ENCODE measurements around the gene BLVRB.
A peak's percentile ranks its signal among the peaks of the same experiment; 100 is the strongest.
"Not testable (repeated sequence)": the region's sequence is repeated elsewhere in the genome, so short reads cannot be mapped to it uniquely, and the experiment has no call there.

Gene BLVRB

DNA sequence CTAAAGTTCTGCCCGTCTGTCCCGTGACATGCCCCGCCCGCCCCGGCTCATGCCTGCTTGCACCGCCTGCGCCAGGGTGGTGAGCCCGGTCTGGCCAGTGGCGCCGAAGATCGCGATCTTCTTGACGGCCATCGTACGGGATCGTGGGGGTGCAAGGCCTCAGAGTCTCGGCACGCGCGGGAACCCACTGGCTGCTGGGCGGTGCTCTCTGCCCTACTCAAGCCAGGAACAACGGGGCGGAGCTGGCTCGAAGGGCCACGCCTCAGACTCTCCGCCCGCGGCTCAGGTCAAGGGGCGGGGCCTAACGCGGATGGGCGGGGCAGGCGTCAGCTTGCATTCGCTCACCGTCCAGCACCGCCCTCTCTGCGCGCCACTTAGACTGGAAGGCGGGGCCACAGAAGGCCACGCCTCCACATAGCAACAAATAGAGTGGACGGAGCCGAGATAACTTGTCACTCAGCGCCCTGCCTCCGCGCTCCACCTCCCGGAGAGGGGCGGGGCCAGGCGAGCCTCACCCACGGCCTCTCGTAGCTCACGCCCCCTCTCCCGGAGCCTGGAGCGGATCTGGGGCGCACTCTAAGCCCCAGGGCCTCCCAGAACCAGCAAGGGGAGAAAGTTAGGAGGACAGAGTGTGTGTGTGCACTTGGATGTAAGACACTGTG is at the start of gene BLVRB:
BLVRB (minus strand) TSS at position 189 of the 662 bp plus-strand sequence; CDS start at position 132, 57 bp downstream.
- DNase-seq: peak; percentile 78

DNA sequence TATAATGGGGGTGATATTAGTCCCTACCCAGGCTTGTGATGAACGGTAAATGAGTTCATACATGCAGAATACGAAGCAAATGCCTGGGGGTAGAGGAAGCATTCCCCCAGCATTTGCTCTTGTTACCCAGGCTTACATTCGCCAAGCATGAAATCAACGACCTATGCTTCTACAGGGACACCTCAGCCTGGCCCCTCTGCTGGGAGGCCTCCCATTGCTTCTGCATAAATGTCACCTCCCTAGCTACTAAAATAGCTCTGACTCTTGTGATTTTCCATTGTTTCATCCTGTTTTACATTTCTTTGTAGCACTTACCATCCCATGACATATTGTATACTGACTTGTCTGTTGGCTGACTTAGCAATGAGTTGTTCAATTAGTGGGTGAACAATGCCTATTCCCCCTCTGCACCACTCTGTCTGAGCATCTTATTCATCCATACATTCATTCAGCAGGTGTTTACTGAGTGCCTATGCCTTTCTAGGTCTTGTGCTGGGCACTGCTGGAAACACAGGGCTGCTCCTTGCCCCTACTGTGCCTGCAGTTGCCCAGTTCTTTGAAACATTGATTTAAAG is 48.3 kb upstream of the BLVRB start:
- no peak for DNase-seq

DNA sequence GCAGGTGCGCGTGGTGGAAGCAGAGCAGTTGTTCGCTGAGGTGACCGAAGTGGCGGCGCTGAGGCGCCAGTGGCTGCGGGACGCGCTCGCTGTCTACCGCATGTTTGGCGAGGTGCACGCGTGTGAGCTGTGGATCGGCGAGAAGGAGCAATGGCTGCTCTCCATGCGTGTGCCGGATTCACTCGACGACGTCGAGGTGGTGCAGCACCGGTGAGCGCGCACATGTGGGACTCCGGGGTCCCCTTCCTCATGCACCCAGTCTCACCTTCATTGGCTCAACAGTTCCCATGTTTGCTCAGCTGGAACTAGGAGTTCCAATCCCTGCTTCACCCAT is 47.8 kb upstream of the BLVRB start:
- DNase-seq: no peak

DNA sequence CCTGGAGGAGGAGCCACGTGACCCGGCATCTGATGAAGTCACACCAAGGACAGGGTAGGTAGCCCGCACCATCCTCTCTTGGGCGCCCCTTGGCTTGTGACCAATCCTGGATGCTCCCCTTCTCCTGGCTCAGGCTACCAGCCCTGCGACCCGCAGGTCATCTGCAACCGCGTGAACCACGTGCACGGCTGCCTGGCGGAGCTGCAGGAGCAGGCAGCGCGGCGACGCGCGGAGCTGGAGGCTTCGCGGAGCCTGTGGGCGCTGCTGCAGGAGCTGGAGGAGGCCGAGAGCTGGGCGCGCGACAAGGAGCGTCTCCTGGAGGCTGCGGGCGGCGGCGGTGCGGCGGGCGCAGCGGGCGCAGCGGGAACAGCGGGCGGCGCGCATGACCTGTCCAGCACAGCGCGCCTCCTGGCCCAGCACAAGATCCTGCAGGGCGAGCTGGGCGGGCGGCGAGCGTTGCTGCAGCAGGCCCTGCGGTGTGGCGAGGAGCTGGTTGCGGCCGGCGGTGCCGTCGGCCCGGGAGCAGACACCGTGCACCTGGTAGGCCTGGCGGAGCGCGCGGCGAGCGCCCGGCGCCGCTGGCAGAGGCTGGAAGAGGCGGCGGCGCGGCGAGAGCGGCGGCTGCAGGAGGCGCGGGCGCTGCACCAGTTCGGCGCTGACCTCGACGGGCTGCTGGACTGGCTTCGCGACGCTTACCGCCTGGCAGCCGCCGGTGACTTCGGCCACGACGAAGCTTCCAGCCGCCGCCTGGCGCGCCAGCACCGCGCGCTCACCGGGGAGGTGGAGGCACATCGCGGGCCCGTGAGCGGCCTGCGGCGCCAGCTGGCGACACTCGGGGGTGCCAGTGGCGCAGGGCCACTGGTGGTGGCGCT is 47.2 kb upstream of the BLVRB start:
- DNase-seq: no peak

DNA sequence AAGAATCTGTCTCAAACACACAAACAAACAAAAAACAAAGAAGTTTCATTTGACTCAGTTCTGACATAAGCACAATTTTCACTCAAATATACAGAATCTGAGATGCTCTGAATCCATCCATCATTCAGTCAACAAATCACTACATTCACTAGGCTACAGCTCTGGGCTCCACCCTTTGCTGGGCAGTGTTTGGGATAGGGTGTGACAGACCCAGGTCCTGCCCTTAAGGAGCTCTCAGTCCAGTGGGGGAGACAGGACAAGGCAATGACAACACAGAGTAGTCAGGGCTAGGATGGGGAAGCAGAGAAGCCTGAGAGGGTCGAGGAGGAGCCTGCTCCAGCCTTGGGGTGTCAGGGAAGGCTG is 46.5 kb upstream of the BLVRB start:
- DNase-seq: no peak

DNA sequence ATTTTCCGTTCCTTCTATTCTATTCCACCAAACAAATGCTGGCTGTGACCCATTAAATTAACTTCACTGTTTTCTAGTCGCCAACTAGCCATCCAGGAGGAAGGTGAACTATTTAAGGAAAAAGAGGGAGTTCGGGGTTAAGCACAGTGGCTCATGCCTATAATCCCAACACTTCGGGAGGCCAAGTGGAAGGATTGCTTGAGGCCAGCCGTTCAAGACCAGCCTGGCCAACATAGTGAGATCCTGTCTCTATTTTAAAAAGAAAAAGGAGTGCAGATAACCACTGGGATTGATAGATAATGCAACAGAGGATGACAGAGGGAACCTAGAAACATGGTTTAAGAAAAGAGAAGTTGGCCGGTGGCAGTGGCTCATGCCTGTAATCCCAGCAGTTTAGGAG is 45.9 kb upstream of the BLVRB start:
- DNase-seq: no peak

DNA sequence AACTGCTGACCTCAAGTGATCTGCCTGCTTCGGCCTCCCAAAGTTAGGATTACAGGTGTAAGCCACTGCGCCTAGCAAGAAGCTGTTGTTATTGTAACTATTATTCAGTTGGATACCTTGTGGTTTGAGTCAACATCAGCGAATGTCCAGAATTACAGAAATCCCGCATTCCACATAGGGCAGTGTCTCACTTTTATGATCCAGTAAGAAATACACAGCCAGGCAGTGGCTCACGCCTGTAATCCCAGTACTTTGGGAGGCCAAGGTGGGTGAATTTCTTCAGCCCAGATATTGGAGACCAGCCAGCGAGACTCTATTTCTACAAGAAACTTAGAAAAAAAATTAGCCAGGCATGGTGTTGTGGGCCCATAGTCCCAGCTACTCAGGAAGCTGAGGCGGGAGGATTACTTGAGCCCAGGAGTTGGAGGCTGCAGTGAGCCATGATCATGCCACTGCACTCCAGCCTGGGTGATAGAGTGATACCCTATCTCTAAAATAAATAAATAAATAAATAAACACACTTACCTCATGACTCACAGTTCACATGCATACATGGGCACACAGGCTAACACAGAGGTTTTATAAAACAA is 45.1 kb upstream of the BLVRB start:
- DNase-seq: no peak

DNA sequence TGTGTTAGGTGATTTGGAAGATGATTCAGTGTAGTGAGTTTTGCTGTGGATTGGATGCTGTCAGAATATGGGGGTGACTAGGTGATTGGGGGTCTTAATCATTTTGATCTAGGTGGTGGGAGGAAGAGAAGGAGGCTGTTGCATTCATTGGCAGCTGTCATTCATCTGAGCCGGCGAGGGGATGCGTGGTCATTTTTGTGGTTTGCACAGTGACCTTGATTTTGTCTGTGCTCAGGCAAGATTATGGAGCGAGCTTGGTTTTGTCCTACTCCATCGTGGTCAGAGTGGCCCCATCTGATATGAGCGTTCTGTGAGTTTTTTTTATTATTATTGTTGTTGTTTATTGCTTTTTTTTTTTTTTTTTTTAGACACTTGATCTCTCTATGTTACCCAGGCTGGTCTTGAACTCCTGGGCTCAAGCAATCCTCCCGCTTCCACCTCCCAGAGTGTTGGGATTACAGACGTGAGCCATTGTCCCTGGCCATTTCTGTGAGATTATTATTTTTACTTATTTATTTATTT is 43.3 kb upstream of the BLVRB start:
- no peak for DNase-seq

DNA sequence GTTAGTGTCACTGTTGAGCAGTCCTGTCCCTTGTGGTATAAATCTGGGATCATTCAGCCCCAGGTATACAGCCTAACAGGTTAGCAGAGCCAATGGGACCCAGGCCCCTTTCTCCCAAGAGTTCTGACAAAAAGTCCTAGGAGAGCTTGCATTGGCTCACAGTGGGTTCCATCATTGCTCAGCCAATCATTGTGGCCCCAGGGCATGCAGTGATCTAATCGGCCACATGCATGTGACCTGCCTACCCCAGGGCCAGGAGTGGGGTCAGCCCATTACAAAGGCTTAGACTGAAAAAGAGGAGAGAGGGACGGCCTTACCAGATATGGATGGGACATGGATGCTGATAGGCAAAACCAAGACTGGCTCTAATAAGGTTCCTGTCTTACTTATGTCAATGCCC is 42.3 kb upstream of the BLVRB start:
- no peak for DNase-seq

DNA sequence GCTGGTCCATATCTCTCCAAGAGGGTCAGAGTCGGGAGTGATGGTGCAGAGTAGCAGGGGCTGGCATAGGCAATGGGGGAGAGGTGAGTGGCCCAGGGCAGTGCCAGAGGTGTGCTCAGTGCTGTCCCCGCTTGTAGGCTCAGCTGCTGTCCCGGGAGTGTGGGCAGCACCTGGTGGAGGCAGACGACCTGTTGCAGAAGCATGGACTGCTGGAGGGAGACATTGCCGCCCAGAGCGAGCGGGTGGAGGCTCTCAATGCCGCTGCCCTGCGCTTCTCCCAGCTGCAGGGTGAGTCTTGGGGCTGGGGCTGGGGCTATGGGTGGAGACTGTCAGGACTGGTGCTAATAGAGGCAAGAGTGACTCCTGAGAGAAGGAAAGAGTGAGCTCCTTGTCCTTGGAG is 40.6 kb upstream of the BLVRB start:
- DNase-seq: no peak

DNA sequence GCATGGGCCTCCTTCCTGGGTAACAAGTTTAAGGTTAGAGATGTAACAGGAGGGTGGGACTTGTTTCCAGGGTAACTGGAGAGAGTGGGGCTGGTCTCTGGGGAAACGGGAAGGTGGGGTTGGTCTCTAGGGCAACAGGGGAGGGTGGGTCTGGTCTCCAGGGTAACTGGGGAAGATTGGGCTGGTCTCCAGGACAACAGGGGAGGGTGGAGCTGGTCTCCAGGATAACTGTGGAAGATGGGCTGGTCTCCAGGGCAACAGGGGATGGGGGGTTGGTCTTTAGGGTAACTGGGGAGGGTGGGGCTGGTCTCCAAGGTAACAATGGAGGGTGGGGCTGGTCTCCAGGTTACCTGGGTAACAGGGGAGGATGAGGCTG is 37.8 kb upstream of the BLVRB start:
- no peak for DNase-seq

DNA sequence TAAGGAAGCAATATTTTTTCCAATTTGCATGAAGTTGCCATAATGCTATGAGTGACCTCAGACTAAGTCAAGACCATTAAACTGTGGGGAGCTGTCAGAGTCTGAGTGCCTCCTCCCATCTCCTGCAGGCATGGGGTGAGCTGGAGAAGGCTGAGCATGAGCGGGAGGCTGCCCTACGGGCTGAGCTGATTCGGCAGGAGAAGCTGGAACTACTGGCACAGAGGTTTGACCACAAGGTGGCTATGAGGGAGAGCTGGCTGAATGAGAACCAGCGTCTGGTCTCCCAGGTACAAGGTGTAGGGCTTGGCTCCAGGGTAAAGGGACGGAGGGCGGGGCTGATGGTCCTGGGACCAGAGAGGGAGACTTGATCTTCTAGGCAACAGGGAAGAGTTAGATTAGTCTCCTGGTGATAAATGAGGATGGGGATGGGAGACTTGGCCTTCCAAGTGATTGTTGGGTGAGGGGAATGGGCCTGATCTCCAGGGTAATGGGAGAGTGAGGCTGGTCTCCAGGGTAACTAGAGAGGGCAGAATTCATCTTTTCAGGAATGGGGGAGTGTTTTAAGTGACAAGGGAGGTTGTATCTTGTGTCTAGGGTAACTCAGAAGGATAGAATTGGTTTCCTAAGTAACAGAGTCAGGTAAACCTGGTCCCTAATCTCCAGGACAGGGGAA is 37.2 kb upstream of the BLVRB start:
- no peak for DNase-seq

DNA sequence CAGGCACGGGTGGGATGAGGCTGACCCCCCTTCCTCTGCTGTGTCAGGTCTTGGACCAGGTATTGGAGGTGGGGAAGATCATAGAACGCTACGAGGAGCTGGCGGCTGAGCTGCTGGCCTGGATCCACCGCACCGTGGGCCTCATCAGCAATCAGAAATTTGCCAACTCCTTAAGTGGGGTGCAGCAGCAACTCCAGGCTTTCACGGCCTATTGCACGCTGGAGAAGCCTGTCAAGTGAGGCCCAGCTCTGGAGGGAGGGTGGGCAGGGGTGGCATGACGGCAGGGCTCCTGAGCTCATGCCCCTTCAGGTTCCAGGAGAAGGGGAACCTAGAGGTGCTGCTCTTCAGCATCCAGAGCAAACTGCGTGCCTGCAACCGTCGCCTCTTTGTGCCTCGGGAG is 36.5 kb upstream of the BLVRB start:
- no peak for DNase-seq

DNA sequence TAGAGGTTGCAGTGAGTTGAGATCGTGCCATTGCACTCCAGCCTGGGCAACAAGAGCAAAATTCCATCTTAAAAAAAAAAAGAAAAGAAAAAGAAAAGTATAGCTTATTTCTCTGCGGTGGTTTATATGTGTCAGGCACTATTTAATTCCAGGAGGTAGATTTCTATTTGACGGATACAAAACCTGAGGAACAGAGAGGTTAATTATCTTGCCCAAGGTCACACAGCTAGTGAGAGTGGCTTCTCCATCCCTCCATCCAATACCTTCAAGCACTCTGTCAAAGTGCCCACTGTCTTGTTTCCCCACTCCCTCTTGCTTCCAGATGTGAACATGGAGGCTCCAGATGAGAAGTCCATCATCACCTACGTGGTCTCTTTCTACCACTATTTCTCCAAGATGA is 36.1 kb upstream of the BLVRB start:
- DNase-seq: no peak

DNA sequence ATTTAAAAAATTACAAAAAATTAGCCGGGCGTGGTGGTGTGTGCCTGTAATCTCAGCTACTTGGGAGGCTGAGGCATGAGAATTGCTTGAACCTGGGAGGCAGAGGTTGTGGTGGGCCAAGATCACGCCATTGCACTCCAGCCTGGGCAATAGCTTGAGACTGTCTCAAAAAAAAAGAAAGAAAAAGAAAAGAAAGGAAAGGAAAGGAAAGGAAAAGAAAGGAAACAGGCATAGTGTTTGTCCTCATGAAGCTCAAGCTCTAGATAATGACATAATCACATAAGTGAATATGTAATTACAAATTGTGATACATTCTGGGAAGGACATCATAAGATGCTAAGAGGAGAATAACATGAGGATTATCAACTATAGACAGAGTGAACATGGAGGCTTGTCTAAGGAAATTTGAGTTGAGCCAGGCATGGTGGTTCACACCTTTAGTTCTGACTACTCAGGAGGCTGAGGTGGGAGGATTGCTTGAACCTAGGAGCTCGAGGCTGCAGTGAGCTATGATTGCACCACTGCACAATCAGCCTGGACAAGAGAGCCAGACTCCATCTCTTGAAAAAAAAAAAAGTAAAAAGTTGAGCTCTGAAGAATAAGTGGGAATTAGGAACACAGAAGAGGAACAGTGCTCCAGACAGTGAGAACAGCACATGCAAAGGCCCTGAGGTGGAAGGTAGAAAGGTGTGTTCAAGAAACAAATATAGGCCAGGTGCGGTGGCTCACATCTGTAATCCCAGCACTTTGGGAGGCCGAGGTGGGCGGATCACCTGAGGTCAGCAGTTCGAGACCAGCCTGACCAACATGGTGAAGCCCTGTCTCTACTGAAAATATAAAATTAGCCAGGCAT is 35.4 kb upstream of the BLVRB start:
- not testable (repeated sequence) for DNase-seq

DNA sequence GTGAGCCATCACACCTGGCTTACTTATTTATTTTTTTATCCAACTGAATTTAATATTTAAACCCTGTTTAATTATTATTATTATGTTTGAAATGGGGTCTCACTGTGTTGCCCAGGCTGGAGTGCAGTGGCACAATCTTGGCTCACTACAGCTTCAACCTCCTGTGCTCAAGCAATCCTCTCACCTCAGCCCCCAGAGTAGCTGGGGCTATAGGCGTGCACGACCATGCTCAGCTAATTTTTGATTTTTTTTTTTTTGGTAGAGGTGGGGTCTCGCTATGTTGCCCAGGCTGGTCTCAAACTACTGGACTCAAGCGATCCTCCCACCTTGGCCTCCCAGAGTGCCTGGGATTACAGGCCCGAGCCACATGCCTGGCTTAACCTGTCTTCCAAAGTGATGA is 33.8 kb upstream of the BLVRB start:
- DNase-seq: no peak

DNA sequence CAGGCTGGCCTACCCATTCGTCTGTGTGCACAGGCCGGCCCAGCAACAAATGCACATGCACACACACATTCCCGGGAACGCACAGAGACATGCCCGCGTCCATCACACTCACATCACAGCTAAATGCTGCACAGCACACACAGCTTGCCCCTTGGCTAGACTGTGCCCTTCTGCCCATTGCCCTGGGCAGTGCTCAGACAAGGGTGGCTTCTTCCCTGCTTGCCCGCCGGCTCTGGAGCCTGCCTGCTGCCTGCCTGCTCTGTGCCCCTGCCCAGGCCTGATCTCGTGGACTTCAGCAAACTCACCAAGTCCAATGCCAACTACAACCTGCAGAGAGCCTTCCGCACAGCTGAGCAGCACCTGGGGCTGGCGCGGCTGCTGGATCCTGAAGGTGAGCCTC is 31.7 kb upstream of the BLVRB start:
- no peak for DNase-seq

DNA sequence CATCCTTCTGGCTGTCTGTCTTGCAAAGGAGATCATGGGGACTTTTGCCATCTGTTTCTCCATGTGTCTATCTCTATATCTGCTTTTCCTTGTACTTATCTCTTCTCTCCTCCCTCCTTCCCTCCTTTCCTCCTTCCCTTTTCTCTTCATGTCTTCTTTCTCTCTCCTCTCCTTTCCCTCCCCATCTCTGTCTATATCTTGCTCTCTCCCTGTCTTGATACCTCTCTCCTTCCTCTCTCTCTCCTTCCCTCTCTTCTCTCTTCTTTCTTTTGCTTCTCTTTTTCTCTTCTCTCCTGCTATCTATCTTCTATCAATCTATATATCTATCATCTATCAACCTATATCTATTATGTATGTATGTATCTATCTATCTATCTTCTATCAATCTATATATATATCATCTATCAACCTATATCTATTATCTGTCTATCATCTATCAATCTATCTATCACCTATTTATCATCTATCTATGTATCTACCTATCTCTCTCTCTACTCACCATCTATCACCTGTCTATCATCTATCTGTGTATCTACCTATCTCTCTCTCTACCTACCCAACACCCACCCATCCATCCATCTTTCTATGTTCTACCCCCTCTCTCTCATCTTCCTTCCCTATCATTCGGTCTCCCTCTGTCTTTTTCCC is 28.8 kb upstream of the BLVRB start:
- DNase-seq: no peak

DNA sequence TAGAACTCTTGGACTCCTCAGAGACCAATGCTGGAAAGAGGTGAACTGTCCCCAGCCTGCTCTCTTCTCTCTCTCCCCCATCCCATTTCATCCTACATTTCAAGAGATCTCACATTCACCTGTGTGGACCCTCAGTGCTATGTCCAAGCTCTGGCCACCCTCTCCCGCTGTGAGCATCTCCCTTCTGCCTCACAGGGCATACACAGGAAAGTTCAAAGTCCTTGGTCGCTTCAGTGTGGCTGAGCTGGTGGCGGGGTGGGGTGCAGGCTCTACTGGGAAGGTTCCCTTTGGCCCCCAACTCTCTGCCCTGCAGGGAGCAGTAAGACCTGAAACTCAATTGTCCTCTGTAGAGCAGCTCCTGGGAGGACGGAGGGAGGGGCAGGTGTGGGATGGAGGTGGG is 28.2 kb upstream of the BLVRB start:
- DNase-seq: no peak

DNA sequence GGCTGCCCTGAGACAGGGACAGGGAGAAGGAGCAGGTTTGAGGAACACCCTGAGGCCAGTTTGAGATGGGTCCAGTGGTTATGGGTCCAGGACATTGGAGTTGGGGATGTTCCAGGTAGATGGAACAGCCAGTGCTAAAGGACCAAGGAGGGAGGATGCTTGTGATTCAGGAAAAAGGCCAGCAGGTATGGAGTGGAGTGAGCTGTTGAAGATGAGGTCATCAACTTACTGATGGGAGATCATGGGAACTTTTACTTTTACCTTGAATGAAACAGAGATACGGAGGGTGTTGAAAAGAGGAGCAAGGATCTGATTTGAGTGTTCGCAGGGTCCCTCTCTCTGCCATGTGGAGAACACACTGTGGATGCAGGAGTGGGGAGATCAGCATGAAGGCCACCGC is 26.7 kb upstream of the BLVRB start:
- no peak for DNase-seq

DNA sequence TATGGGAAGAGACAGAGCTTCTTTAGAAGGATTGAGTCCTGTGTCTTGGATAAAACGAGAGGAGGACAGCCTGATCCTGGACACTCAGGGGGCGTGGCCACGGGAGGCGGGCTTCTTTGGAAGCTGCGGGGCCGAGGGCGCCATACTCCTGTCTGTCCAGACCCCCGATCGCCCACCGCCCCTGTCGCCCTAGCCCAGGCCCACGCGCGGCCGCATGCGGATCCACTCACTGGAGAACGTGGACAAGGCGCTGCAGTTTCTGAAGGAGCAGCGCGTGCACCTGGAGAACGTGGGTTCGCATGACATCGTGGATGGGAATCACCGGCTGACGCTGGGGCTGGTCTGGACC is 24.3 kb upstream of the BLVRB start:
- DNase-seq: no peak

DNA sequence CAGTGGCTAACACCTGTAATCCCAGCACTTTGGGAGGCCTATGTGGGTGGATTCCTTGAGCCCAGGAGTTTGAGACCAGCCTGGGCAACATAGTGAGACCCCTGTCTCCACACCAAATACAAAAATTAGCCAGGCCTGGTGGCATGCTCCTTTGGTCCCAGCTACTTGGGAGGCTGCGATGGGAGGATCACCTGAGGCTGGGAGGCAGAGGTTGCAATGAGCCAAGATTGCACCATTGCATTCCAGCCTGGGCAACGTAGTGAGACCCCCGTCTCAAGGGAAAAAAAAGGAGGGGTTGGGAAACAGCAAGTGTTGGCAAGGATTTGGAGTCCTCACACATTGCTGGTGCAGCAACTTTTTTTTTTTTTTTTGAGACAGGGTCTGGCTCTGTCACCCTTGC is 20.5 kb upstream of the BLVRB start:
- no peak for DNase-seq
